A172 (cell line): ENCODE data around the gene HDAC3. TPM values are rescaled to one million over a fixed set of nuclear protein-coding genes. Genes with fewer than 3 reads are reported as not detected.

Experiments
- DNase-seq: peaks from one replicate; pipeline ENCODE4 v3.0.0-alpha.2; 2015; ENCODE audit warnings: low spot score
- total RNA-seq: library from RNA; depleted of rRNA; stranded (reverse); fragments of >200 nt; shearing (Covaris generic); gene quantifications from 2 replicates; pipeline ENCODE4 v1.2.3, GENCODE V29; 2014; rRNA removed

The HDAC3 gene
- total RNA-seq, result 74.1 and 78.7 TPM in 2 replicates

GRCh38 chr5:141636413-141637122 lies at the start of gene HDAC3, which contains the start of gene RELL2:
TSS of gene HDAC3 (minus strand) at chr5:141636849. CDS start at chr5:141636790, 59 bp downstream.
TSS of gene RELL2 (plus strand) at chr5:141636997. CDS start at chr5:141638226, 1,229 bp downstream.
- peak; percentile 83 for DNase-seq

- DNase-seq, result no peak
These were observed 48.9 kb upstream of the HDAC3 start for GRCh38 chr5:141685591-141685990.

GRCh38 chr5:141683596-141684141 lies 47.0 kb upstream of the HDAC3 start:
- DNase-seq, result no peak

- peak; percentile 61 for DNase-seq
These were observed 45.3 kb upstream of the HDAC3 start, which contains the start of gene ARAP3 for GRCh38 chr5:141681695-141682641. TSS of gene ARAP3 (minus strand) at chr5:141682230. CDS start at chr5:141680486, 1,744 bp downstream.

- no peak for DNase-seq
These were observed 44.6 kb upstream of the HDAC3 start for GRCh38 chr5:141681295-141681694.

GRCh38 chr5:141680751-141681201 lies 44.1 kb upstream of the HDAC3 start:
- peak; percentile 48 for DNase-seq

- DNase-seq, result no peak
These were observed 43.5 kb upstream of the HDAC3 start for GRCh38 chr5:141680178-141680577.

GRCh38 chr5:141677415-141677814 lies 40.8 kb upstream of the HDAC3 start:
- DNase-seq, result no peak

- DNase-seq, result no peak
These were observed 39.0 kb upstream of the HDAC3 start for GRCh38 chr5:141675672-141676071.

- DNase-seq, result no peak
These were observed 38.1 kb upstream of the HDAC3 start for GRCh38 chr5:141674747-141675146.

GRCh38 chr5:141672841-141673813 lies 36.5 kb upstream of the HDAC3 start:
- DNase-seq, result no peak

GRCh38 chr5:141672071-141672840 lies 35.6 kb upstream of the HDAC3 start:
- DNase-seq, result no peak

- no peak for DNase-seq
These were observed 32.9 kb upstream of the HDAC3 start for GRCh38 chr5:141669520-141669919.

GRCh38 chr5:141668601-141669265 lies 32.1 kb upstream of the HDAC3 start:
- no peak for DNase-seq

- DNase-seq, result no peak
These were observed 29.6 kb upstream of the HDAC3 start for GRCh38 chr5:141665995-141666940.

GRCh38 chr5:141664733-141665461 lies 28.2 kb upstream of the HDAC3 start:
- DNase-seq, result peak; percentile 62

GRCh38 chr5:141663506-141663905 lies 26.9 kb upstream of the HDAC3 start:
- DNase-seq, result no peak

GRCh38 chr5:141662028-141662427 lies 25.4 kb upstream of the HDAC3 start:
- DNase-seq, result no peak
